ENCODE measurements around the gene NFIX.

The NFIX gene

GRCh38 chr19:13039211-13039789, 44.0 kb downstream of the NFIX start:
- DNase-seq: no peak

- DNase-seq: no peak
Observed at GRCh38 chr19:13040232-13040947, 45.1 kb downstream of the NFIX start.

GRCh38 chr19:13040948-13041292, 45.6 kb downstream of the NFIX start:
- no peak for DNase-seq

GRCh38 chr19:13042443-13043130, 47.3 kb downstream of the NFIX start:
- DNase-seq: no peak

GRCh38 chr19:13043285-13043684, 48.0 kb downstream of the NFIX start:
- DNase-seq: no peak

GRCh38 chr19:13044231-13044836, 49.1 kb downstream of the NFIX start:
- DNase-seq: no peak

- no peak for DNase-seq
Observed at GRCh38 chr19:13045812-13046211, 50.5 kb downstream of the NFIX start.

GRCh38 chr19:13047374-13047773, 52.1 kb downstream of the NFIX start:
- no peak for DNase-seq

- no peak for DNase-seq
Observed at GRCh38 chr19:13050274-13050673, 55.0 kb downstream of the NFIX start.

- no peak for DNase-seq
Observed at GRCh38 chr19:13051557-13052165, 56.4 kb downstream of the NFIX start.

- no peak for DNase-seq
Observed at GRCh38 chr19:13052447-13053175, 57.3 kb downstream of the NFIX start.

GRCh38 chr19:13053238-13053637, 58.0 kb downstream of the NFIX start:
- DNase-seq: no peak

- DNase-seq: peak; percentile 51
Observed at GRCh38 chr19:13053761-13054625, 58.7 kb downstream of the NFIX start.

GRCh38 chr19:13054626-13055212, 59.4 kb downstream of the NFIX start:
- DNase-seq: no peak

GRCh38 chr19:13055213-13056051, 60.2 kb downstream of the NFIX start:
- DNase-seq: peak; percentile 30

GRCh38 chr19:13056052-13056660, 60.9 kb downstream of the NFIX start:
- peak; percentile 48 for DNase-seq

- DNase-seq: no peak
Observed at GRCh38 chr19:13057147-13057572, 61.9 kb downstream of the NFIX start.

- no peak for DNase-seq
Observed at GRCh38 chr19:13057744-13058143, 62.5 kb downstream of the NFIX start.

GRCh38 chr19:13058951-13059660, 63.8 kb downstream of the NFIX start:
- DNase-seq: no peak
